Measurements from ENCODE around the gene WDR86.

WDR86 gene

GRCh38 chr7:151338809-151339208 lies 71.0 kb downstream of the WDR86 start:
- DNase-seq (ENCODE audit: extremely low read depth, low read depth) = no peak
- TF ChIP-seq CTCF (IDR thresholded peaks at IDR 0.05; ENCODE audit: low read depth, low read length) = no peak

GRCh38 chr7:151337346-151337745 lies 72.5 kb downstream of the WDR86 start:
- no peak for TF ChIP-seq CTCF (IDR thresholded peaks at IDR 0.05; ENCODE audit: low read depth, low read length)
- DNase-seq (ENCODE audit: extremely low read depth, low read depth) = no peak

- no peak for TF ChIP-seq CTCF (IDR thresholded peaks at IDR 0.05; ENCODE audit: low read depth, low read length)
- no peak for DNase-seq (ENCODE audit: extremely low read depth, low read depth)
Measured at GRCh38 chr7:151336027-151336708, 73.7 kb downstream of the WDR86 start.

- no peak for TF ChIP-seq CTCF (IDR thresholded peaks at IDR 0.05; ENCODE audit: low read depth, low read length)
- no peak for DNase-seq (ENCODE audit: extremely low read depth, low read depth)
Measured at GRCh38 chr7:151334628-151335027, 75.2 kb downstream of the WDR86 start.
